GM12878 (cell line): ENCODE data around the gene HOXA2.

ENCODE experiments used
- POLR2AphosphoS5 ChIP-seq: IDR thresholded peaks from 2 replicates; pipeline ENCODE4 v1.6.1; 2011; ENCODE audit warnings: mild to moderate bottlenecking, low read length, inconsistent platforms
- ZBTB11 ChIP-seq: fragments of 450-650 bp; formaldehyde crosslinking; IDR thresholded peaks from 2 replicates; pipeline ENCODE4 v1.5.0; 2022; ENCODE audit warnings: mild to moderate bottlenecking, missing genetic modification characterization

- TF ChIP-seq ZBTB11 (no peak), POLR2AphosphoS5 (no peak)
These were observed 28.9 kb upstream of the HOXA2 start for GRCh38 chr7:27131390-27131819.
